Limb (tissue), 2 donors: ENCODE results near the gene UNC13D.
A peak's percentile ranks its signal among the peaks of the same experiment; 100 is the strongest.
"Not testable (repeated sequence)": the region's sequence is repeated elsewhere in the genome, so short reads cannot be mapped to it uniquely, and the experiment has no call there.

Experiments used
- DNase-seq, 2 donors: peaks; one replicate each; pipeline ENCODE4 v3.0.0-alpha.2; 2016; ENCODE audit errors: extremely low spot score in 2 of 2

UNC13D gene

DNA sequence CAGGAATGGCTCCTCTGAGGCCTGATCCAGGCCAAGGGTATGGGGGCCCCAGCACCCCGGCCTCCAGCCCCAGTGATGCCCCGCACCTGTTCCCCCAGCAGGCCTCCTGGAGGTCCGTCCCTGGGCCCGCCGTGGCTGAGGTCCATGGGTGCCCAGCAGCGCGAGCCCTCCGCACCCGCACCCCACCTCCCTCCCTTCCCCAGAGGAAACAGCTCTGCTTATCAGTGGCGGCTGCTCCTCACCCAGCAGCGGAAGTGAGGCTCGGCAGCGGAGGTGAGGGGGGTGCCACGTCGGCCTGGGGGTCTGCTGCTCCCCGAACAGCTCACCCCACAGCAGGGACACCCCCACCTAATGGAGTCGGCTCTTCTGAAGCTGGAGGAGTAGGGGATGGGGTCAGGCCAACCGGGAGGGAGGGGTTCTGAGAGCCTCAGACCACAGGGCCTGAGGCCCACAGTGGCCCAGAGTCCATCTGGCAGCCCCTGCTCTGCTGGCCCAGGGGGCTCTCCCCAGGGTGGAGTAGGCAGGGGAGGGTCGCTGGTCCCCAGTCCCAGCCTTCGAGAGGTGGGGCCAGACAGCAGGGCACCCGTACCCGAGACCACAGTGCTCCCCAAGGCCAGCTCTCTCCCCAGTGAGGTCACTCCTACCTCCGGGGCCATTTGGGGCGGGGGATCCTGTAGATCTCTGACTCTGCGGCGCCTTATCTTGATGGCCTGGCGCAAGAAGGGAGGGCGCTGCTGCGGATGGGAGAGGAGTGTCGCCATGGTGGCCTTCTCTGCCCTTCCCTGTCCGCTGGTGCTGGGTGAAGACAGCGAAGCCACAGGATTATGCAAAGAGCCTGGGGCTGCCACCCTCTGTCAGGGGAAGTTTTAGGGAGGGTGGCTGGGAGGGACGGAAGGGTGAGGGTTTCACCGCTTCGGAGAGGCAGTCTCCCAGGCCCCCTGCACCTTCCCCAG is at the start of gene UNC13D:
UNC13D (minus strand) TSS at position 828 of the 953 bp plus-strand sequence; CDS start at position 761, 67 bp downstream.
- no peak for DNase-seq

DNA sequence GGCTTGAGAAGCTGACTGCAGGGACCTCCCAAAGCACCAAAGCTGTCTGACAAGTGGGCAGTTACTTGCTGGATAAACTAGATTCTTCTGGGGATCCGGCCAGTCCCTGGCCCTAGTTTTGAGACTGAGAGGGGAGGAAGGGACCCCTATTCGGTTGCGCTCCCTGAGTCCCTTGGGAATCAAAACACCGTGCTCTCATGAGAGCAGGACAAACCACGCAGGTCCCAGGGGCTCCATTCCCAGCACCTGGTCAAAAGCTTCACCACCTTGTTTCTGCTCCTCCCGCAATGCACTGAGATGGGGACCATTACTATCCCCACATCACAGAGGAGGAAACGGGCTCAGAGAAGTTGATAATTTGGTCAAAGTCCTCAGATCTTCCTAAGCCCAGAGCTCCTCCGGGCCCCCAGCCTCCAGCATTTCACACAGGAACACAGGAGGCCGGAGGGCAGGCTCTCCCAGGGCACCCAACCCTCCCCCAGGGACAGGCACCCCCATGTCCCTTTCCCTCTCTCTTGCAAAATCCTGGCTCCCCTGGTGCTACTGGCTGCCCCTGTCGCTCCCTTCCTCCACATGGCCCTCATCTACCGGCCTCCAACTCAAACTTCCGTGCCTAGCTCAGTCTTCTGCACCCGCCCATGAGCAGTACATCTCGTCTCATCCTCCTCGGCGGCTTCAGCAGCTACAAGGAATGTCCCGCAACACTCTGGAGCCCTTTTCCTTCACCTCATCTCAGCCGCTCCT is 49.3 kb upstream of the UNC13D start:
- peak in 1 of 2 donors; percentile 34 for DNase-seq

DNA sequence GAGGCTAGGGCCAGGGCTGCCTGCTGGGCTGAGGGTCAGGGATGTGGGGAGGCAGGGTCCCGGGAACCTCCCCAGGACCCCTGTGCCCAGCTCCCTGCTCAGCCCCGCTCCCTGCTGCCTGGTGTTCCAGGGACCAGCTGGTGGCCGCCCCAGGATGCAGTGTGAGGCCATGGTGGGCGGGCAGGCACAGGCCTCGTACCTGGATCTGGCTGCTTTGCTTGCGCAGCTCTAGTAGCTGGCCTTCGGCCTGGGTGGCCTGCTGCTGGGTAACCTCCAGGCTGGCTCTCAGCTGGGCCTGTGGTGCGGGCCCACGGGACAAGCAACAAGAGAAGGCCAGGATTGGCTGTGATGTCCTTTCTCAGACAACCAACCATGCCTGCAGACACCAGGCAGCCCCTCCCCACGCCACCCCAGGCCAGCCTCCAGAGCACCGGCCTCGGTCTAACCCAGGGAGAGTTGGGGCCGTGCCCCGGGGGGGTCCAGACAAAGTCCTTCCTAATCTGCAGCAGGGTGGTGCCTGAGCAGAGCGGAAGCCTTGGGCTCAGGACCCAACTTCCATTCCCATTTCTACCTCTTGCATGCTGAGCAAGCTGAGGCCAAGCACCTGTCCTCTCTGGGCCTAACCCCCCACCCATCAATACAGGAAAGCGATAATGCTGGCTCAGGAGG is 48.5 kb upstream of the UNC13D start:
- DNase-seq = peak in 1 of 2 donors; percentile 24

DNA sequence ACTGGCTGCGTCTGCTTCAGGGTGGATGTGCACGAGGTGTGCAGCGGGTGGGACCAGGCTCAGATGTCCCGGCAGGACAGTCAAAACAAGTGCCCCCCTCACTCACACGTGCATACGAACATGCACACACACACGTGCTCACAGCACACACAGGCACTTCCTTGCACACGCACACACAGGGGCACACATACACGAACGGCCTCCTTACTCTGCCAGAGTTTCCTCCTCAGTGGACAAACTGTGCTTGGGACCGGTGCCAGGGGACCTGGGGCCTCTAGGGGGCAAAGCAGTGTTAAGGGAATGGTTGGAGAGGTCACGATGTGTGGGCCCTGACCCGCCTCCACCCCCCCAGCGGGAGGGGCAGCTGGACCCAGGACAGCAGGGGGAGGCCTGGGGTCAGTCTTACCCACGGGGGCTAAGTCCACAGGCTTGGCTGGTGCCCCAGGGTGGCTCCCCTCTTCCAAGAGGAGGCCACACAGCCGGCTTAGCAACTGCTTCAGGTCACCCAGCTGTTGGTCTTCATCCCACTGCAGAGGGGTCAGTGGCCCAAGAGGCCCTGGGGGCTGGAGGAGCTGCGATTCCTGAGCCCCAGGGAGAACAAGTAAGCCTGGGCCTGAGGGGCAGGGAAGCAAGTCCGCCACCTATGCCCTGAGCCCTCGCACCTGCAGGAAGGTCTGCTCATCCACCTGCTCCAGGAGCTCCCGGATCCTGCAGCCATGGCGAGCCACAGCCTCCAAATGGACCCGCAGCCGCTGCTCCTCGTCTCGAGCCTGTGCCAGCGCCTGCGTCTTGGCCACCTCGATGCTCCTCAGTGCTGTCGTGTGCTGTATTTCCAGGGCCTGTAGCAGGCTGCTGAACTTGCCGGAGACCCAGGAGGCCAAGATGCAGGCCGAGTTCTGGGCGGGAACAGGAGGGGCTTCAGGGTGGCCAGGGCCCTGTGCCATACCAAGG is 47.7 kb upstream of the UNC13D start:
- no peak for DNase-seq

DNA sequence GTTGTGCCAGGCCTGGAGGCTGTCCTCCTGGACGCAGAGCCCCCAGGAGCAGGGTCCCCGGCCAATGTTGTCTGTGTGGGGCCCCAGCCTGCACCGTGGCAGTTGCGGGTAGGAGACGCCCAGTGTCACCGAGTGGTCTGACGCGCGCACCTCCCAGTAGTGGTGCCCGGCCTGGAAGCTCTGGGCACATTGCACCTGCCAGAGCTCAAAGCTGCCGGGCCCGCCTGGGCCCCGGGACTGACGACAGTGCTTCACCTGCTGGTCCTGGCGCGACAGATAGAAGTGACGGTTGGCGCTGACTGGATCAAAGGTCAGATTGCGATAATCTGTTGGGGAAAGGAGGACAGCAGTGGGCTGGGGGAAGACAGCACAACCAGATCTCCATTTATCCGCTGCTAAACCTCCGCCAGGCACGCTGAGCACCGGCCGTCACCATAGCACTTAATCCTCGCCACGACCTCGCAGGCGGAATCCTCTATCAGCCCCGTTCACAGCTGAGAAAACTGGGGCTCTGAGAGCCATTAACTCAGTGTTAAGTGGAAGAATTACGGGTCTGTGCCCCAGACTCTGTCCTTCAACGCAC is 46.9 kb upstream of the UNC13D start:
- DNase-seq = no peak

DNA sequence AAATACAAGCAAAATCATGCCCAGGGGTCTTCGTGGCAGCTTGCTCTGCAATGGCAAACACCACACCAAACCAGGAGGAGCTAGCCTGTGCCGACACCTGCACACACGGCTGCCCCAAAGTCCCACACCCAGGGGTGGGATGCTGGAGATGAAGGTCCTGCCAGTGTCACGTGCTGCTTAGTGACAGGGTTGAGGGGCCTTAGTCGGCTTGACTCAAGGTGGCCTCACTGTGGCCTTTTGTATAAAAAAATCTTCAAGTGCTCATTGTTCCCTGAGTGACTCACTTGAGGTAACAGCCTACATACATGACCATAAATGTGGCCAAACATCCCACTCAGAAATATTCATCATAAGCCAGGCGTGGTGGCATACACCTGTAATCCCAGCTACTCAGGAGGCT is 45.2 kb upstream of the UNC13D start:
- DNase-seq = no peak

DNA sequence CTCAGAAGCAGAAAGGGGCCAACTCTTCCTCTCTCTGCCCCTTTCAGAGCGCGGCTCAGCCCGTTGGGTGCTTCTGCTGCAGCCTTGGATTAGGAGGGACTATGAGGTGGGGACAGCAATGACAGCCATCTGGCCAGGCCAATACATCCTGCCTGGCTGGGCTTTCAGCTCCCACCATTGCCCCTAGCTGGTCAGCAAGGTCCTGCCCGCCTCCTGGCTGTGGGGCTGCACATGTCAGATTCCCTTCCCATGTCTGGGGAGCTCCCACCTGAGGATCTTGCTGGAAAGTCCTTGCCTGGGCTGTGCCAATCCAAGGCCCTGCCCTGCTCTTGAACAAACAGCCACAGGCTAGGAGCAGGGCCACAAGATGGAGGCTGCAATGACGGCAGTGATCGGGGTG is 44.3 kb upstream of the UNC13D start:
- DNase-seq = no peak

DNA sequence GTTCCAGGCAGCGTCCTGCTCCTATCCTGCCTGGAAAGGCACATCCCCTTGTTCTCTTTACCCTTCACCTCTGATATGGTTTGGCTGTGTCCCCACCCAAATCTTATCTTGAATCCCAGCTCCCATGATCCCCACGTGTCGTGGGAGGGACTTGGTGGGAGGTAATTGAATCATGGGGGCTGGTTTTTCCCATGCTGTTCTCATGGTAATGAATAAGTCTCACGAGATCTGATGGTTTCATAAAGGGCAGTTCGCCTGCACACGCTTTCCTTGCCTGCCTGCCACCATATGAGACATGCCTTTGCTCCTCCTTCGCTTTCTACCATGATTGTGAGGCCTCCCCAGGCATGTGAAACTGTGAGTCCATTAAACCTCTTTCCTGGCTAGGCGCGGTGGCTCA is 41.7 kb upstream of the UNC13D start:
- not testable (repeated sequence) for DNase-seq

DNA sequence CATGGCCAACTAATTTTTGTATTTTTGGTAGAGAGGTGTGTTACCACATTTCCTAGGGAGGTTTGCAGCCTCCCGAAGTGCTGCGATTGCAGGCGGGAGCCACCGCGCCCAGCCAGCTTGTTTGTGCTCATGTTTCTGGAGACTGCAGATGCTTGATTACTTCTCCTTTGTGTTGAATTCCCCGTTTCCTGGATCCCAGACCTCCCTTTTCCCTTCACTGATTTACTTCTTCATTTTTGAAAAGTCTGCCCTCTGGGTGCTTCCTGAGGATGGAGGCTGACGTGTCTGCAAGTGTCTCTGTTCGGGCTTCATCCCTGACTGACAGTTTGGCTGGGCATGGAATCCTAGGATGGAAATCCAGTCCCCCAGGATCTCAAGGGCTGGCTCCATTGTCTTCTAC is 41.2 kb upstream of the UNC13D start:
- DNase-seq = no peak

DNA sequence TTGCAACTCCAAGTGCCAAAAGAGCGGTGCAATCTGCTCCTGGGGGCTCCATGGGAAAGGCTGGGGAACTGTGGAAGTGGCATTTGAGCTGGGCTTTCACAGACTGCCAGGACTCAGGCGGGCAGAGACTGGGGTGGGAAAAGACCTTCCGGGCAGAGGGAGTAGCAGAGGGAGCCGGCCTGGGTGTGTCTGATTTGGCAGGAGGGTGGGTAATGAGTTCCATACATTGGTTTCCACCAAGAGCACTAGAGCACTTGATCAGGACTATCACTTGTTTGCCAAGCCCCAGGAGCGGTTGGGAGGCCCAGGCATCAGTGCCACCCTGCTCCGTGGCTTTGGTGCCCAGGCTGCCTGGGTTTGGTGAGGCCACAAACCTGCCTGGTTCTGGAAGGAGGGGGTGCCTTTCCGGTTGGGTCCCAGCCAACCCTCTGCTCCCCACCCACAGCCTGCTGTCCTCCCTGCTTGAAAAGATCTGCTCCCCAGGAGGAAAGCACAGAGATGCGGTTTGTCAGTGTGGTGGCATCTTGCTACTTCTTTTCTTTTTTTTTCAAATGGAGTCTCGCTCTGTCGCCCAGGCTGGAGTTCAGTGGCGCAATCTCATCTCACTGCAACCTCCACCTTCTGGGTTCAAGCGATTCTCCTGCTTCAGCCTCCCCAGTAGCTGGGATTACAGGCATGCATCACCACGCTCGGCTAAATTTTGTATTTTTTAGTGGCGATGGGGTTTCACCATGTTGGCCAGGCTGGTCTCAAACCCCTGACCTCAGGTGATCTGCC is 37.7 kb upstream of the UNC13D start:
- DNase-seq = no peak

DNA sequence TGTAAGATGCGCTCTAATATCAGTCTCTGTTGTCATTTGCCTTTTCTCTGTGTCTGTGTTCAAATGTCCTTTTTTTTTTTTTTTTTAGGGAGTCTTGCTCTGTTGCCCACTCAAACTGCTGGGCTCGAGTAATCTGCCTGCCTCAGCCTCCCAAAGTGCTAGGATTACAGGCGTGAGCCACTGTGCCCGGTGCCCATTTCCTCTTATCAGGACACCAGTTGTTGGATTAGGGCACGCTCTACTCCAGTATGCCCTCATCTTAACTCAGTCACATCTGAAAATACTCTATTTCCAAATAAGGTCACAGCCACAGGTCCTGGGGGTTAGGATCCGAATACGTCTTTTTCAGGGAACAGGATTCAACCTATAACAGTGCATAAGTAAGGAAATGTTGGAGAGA is 36.1 kb upstream of the UNC13D start:
- DNase-seq = no peak

DNA sequence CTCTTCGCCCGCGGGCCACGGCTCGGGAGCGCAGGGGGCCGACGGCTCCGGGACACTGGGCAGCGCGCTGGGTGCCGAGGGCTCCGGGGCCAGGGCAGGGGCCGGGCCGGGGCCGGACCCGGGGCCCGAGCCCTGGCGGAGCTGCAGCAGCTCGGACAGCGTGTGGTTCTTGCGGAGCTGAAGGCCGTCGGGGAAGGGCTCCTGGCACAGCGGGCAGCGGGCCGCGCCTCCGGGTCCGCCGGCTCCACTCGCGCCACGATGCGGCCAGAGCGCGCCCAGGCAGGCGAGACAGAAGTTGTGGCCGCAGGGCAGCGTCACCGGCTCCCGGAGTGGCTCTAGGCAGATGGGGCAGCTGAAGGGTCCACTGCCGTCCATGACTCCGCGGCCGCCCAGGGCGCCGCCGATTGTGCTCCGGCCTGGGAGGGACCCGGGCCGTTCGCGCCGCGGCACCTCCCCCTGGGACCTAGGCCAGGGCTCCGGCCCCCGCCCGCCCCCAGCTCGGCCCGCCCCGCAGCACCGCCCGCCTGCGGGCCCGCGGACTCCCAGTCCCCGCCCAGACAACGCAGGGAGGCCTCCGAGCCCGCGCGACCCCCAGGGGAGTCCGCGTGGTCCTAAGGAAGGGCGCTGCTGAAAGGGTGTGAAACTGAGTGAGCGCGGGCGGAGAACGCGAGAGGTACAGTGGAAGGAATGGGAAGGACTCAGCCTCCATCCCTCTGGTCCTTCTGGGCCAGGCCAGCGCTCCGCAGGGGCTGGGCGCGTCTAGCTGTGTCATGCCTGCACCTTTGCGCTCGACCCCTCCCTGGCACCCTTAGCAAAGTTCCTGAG is 34.2 kb upstream of the UNC13D start, which contains the start of gene TRIM47:
TRIM47 (minus strand) TSS at position 408 of the 825 bp plus-strand sequence; CDS start at position 375, 33 bp downstream.
- peak; percentile 39 to 72 for DNase-seq

DNA sequence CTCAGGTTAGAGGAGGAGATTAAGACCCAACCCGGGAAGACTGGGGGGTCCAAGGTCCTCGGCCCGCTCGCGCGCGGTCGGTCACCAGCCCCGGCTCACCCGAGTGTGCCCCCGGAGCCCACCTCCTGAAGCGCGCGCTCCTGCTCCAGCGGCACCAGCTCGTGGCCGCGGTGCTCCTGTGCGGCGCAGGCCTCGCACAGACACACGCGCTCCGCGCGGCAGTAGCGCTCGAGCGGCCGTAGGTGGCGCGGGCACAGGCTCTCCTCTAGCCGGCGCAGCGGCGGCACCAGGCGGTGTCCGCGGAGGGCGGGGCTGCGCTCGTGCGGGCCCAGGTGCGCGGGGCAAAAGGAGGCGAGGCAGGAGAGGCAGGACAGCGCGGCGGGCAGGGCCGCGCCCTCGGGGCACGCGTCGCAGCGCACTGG is 33.6 kb upstream of the UNC13D start:
- peak; percentile 56 to 85 for DNase-seq

DNA sequence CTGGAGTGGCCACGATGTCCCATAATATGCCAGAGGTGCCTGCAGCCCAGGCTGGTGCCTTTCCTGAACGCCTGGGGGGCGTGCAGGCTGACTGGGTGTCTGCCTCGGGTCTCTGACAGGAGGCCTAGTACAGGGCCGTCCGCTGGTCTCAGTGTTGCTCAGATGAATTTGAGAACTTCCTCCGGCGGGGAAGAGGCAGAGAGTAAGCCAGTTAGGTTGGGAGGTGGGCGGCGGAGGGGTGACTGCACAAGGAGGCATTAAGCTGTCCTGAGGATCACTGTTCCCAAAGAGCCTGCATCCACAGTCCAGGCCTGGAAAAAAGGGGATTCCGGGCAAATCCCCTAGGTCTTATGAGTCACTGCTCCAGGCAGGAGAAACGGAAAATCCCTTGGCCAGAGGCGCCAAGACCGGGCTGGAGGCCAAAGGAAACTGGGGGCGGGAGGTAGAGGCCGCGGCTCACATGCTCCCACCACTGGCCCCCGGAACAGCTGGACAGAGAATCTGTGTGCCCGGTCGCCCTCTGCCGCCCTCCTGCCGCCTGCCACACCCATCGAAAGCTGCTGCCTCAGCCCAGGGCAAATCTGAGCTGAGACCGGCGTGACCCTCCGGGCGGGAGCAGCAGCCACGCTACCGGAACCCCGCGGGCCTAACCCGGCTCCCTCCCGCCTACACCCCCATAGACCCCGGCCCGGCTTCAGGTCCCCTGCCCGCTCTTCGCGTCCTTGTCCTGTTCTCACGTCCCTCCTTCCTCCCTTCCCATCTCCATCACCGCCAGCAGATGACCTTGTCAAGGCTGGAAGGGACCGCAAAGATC is 32.9 kb upstream of the UNC13D start:
- peak; percentile 88 to 92 for DNase-seq

DNA sequence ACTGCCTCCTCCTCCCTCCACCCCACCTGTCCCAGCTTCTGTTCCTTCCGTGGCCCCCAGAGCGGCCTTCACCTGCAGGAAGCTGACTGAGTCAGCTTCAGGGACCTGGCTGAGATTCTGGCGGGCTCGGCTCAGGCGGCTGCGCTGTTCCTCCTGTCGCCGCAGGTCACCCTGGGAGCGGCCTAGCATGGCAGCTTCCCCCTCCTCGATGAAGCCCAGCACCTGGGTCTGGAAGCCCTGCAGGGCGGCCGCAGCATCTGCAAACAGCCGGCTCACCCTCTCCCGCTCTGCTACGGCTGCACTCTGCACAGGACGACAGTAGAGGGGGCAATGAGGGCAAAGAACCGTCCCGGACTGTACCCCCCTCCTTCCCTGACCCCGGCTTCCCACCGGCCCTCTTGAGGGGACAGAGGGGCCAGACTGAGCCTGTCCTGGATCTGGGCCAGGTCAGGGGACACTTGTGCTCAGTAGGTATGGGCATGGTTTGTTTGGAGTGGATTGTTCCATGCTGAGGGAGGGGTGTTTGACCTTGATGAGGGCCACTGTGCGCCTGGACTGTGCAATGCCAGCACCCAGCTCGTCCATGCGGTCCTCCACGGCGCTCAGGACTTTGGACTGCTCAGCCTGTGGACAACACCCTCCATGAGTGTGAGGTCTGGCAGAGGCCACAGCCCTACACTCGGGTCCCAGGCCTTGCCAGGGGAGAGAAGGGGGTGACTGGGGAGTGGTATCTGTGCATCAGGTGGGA is 32.2 kb upstream of the UNC13D start:
- peak in 1 of 2 donors; percentile 50 for DNase-seq

DNA sequence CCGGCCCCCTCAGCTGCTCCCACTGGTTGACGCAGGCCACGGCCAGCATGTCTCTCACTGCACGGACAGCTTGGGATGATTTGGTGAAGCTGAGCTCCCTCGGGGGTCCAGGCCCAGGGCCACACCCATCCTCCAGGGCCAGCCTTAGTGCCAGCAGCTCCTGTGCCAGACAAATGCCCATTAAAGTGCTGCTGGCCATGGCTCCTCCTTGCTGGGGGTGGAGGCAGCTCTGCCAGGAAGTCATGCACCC is 31.7 kb upstream of the UNC13D start:
- peak in 1 of 2 donors; percentile 43 for DNase-seq
